ENCODE measurements around the gene KLF2. TPM values are rescaled to one million over a fixed set of nuclear protein-coding genes. Genes with fewer than 3 reads are reported as not detected.

The KLF2 gene
- total RNA-seq, 1 experiment from 2014 or later = 0.77 TPM

- ChIA-PET CTCF (interaction anchor here (1.0 kb wide), 1 partner anchor 92 kb away, joined by 3 read pairs; no protein-coding TSS in a partner anchor), POLR2A (no interaction called here)
- intact Hi-C loops (cut with micrococcal nuclease; ENCODE audit: unreplicated experiment) = no loop called here
- Histone ChIP-seq H3K4me1 (no peaks in the 10 kb centered on the region), H3K27me3 (replicated peaks; ENCODE audit: control insufficient read depth, insufficient read depth, low read length) (no peaks in the 10 kb centered on the region), H3K4me3 (ENCODE audit: low read depth, low read length) (no peak overlapping the region), H3K9me3 (no peaks in the 10 kb centered on the region), H3K36me3 (ENCODE audit: control insufficient read depth, insufficient read depth, low read length) (no peaks in the 10 kb centered on the region)
- no peak for DNase-seq
- no TSS peak for BruUV-seq (replicated peaks)
- TF ChIP-seq CTCF (IDR thresholded peaks at IDR 0.05; ENCODE audit: insufficient read depth in 1 of 2, low read depth in 1 of 2, low read length in 1 of 2, severe bottlenecking in 1 of 2, unreplicated experiment in 1 of 2) = no peak
- Mint-ChIP-seq H3K4me3 (ENCODE audit: unreplicated experiment) (no peak overlapping the region), H3K27me3 (ENCODE audit: insufficient read depth, unreplicated experiment) (no peaks in the 10 kb centered on the region), H3K4me1 (ENCODE audit: low read depth, unreplicated experiment) (no peaks in the 10 kb centered on the region), H3K9me3 (ENCODE audit: unreplicated experiment) (no peaks in the 10 kb centered on the region), H3K27ac (ENCODE audit: unreplicated experiment) (no peak overlapping the region), H3K36me3 (ENCODE audit: insufficient read depth, unreplicated experiment) (no peaks in the 10 kb centered on the region)
Observed at GRCh38 chr19:16338470-16339360, 14.1 kb downstream of the KLF2 start.

- no peaks in the 10 kb centered on the region for H3K36me3 ChIP-seq (ENCODE audit: control insufficient read depth, insufficient read depth, low read length)
- H3K4me3 ChIP-seq (ENCODE audit: low read depth, low read length) = no peak overlapping the region
- DNase-seq = no peak
- Mint-ChIP-seq H3K9me3 (ENCODE audit: unreplicated experiment) (no peaks in the 10 kb centered on the region), H3K4me1 (ENCODE audit: low read depth, unreplicated experiment) (no peaks in the 10 kb centered on the region), H3K27me3 (ENCODE audit: insufficient read depth, unreplicated experiment) (no peaks in the 10 kb centered on the region), H3K27ac (ENCODE audit: unreplicated experiment) (no peak overlapping the region), H3K36me3 (ENCODE audit: insufficient read depth, unreplicated experiment) (no peaks in the 10 kb centered on the region), H3K4me3 (ENCODE audit: unreplicated experiment) (no peak overlapping the region)
- no peaks in the 10 kb centered on the region for H3K27me3 ChIP-seq (replicated peaks; ENCODE audit: control insufficient read depth, insufficient read depth, low read length)
- intact Hi-C loops (cut with micrococcal nuclease; ENCODE audit: unreplicated experiment) = no loop called here
- CTCF ChIA-PET = interaction anchor here (1.0 kb wide), 1 partner anchor 92 kb away, joined by 3 read pairs; no protein-coding TSS in a partner anchor
- no peak for TF ChIP-seq CTCF (IDR thresholded peaks at IDR 0.05; ENCODE audit: insufficient read depth in 1 of 2, low read depth in 1 of 2, low read length in 1 of 2, severe bottlenecking in 1 of 2, unreplicated experiment in 1 of 2)
- H3K4me1 ChIP-seq = no peaks in the 10 kb centered on the region
- H3K9me3 ChIP-seq = no peaks in the 10 kb centered on the region
- POLR2A ChIA-PET = no interaction called here
- no TSS peak for BruUV-seq (replicated peaks)
Observed at GRCh38 chr19:16339361-16339725, 14.7 kb downstream of the KLF2 start.

- ChIA-PET POLR2A (no interaction called here), CTCF (no interaction called here)
- no peaks in the 10 kb centered on the region for H3K36me3 Mint-ChIP-seq (ENCODE audit: insufficient read depth, unreplicated experiment)
- Histone ChIP-seq H3K27me3 (replicated peaks; ENCODE audit: control insufficient read depth, insufficient read depth, low read length) (no peaks in the 10 kb centered on the region), H3K4me1 (no peaks in the 10 kb centered on the region), H3K4me3 (ENCODE audit: low read depth, low read length) (no peak overlapping the region), H3K9me3 (no peaks in the 10 kb centered on the region), H3K36me3 (ENCODE audit: control insufficient read depth, insufficient read depth, low read length) (no peaks in the 10 kb centered on the region)
- no peaks in the 10 kb centered on the region for H3K27me3 Mint-ChIP-seq (ENCODE audit: insufficient read depth, unreplicated experiment)
- no peak overlapping the region for H3K4me3 Mint-ChIP-seq (ENCODE audit: unreplicated experiment)
- H3K9me3 Mint-ChIP-seq (ENCODE audit: unreplicated experiment) = no peaks in the 10 kb centered on the region
- no peak for DNase-seq
- H3K4me1 Mint-ChIP-seq (ENCODE audit: low read depth, unreplicated experiment) = no peaks in the 10 kb centered on the region
- no peak overlapping the region for H3K27ac Mint-ChIP-seq (ENCODE audit: unreplicated experiment)
- BruUV-seq (replicated peaks) = no TSS peak
- intact Hi-C loops (cut with micrococcal nuclease; ENCODE audit: unreplicated experiment) = no loop called here
- no peak for TF ChIP-seq CTCF (IDR thresholded peaks at IDR 0.05; ENCODE audit: insufficient read depth in 1 of 2, low read depth in 1 of 2, low read length in 1 of 2, severe bottlenecking in 1 of 2, unreplicated experiment in 1 of 2)
Observed at GRCh38 chr19:16340092-16340491, 15.5 kb downstream of the KLF2 start.
